PC-9 (cell line): ENCODE measurements around the gene XRCC3.

ENCODE experiments used
- CTCF ChIP-seq: fragments of 200-600 bp; sonication (generic); conservative IDR thresholded peaks from 2 replicates; pipeline ENCODE4 v1.6.1; 2017; ENCODE audit warnings: mixed run types, antibody characterized with exemption, mild to moderate bottlenecking, moderate library complexity
- EZH2 ChIP-seq: fragments of 200-600 bp; sonication (generic); IDR thresholded peaks from 2 replicates; pipeline ENCODE4 v1.8.0; 2017; ENCODE audit warnings: antibody characterized with exemption, low read depth

DNA sequence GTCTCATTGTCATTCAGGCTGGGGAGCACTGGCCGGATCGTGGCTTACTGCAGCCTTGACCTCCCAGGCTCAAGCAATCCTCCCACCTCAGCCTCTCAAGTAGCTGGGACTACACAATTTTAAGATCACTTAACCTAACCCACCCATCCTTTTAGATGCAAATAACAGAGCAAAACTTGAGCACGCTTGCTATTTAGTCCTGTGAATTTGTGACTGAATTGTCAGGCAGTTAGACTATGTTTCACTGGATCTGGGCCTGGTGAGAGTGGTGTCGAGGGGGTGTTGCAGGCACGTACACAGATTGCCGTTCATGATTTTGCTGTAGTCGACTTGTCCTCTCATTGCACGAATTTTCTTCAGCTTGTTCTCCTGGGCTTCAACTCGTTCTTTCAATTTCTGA lies 38.5 kb upstream of the XRCC3 start:
- no peak for TF ChIP-seq CTCF
- no peak for TF ChIP-seq EZH2
